ENCODE results near the gene HSP90AB1. TPM values are rescaled to one million over a fixed set of nuclear protein-coding genes. Genes with fewer than 3 reads are reported as not detected.

HSP90AB1 gene
- total and polyA plus RNA-seq, 2 of the 8 experiments (the other 6 are each of a cell fraction or from before 2014, with no cell fraction given) = 1,564 to 2,297 TPM

DNA sequence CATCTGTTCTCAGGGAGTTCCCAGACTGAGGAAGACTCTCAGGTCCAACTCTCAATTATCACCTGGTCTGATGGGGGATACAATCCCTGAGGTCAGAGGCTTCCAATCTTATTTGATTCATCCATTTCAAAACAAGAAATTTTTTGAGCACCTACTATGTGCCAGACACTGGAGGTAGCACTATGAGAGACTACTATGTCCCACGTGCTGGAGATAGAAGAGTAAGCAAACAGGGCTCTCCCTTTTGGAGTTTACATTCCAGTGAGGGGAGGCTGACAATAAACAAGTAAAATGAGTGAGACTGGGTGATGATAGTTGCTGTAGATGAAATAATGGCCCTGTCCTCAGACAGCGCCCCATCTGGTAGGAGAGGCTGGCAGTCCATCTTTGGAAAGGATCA, 39.8 kb downstream of the HSP90AB1 start:
- H3K4me2 ChIP-seq (ENCODE audit: insufficient read depth in 1 of 2, low read depth in 2 of 2, low read length in 2 of 2) = no peak overlapping the region
- no peak overlapping the region for H2AK5ac ChIP-seq (ENCODE audit: low read depth, low read length)
- DNase-seq (ENCODE audit: low read depth in 1 of 2, low spot score in 2 of 2) (no peak), FAIRE-seq (no peak)
- H3K56ac ChIP-seq (replicated peaks; ENCODE audit: insufficient read length, low read depth, low read length) = no peak overlapping the region
- ChIA-PET CTCF (ENCODE audit: partially characterized antibody) (interaction anchor here (0.9 to 3.5 kb wide), 3 partner anchors 10 to 33 kb away, joined by 3 to 29 read pairs (median 3); no protein-coding TSS in a partner anchor), POLR2A (ENCODE audit: partially characterized antibody) (interaction anchor here (0.5 to 5.1 kb wide), 5 partner anchors 10 to 68 kb away, joined by 3 to 48 read pairs (median 3); no protein-coding TSS in a partner anchor)
- no peak overlapping the region for H3K14ac ChIP-seq (ENCODE audit: insufficient read length)
- H3K27me3 ChIP-seq (replicated peaks in 1 of 4; ENCODE audit: control insufficient read depth in 3 of 4, extremely low read depth in 1 of 4, insufficient read depth in 3 of 4, low read length in 3 of 4) = peaks cover 0 to 7% (median 1%) of the 10 kb centered on the region in 4 experiments; a peak in 3 of 7 replicates
- no peak overlapping the region for H4K91ac ChIP-seq (replicated peaks; ENCODE audit: insufficient read length, low read length)
- no peaks in the 10 kb centered on the region for H3K36me3 ChIP-seq (ENCODE audit: control insufficient read depth in 2 of 4, insufficient read depth in 4 of 4, low read length in 3 of 4)
- H4K20me1 ChIP-seq (replicated peaks in 1 of 2; ENCODE audit: control insufficient read depth in 1 of 2, insufficient read depth in 2 of 2, low read length in 2 of 2) = no peaks in the 10 kb centered on the region
- no peak overlapping the region for H2BK15ac ChIP-seq (ENCODE audit: low read length)
- no peak overlapping the region for H2BK12ac ChIP-seq (ENCODE audit: low read depth, low read length)
- WGBS, 2 experiments (ENCODE audit: extremely low coverage in 1 of 2, insufficient coverage in 1 of 2, insufficient read length in 1 of 2, insufficient replicate concordance in 2 of 2, low coverage in 1 of 2, low lambda C conversion rate in 2 of 2, missing lambda C conversion rate in 1 of 2) = 42% methylated on average over 2 of the region's 2 CpGs; no CpG with 5 or more reads in 1 of the 2 experiments
- no peak overlapping the region for H3K23ac ChIP-seq (ENCODE audit: insufficient read length)
- no peak overlapping the region for H3K18ac ChIP-seq (ENCODE audit: extremely low read depth, low read length)
- H2BK5ac ChIP-seq (ENCODE audit: low read depth, low read length) = no peak overlapping the region
- H4K8ac ChIP-seq (ENCODE audit: extremely low read depth, insufficient read depth, low read length) = no peak overlapping the region
- H2AFZ ChIP-seq (ENCODE audit: low read length) = no peak overlapping the region
- no peaks in the 10 kb centered on the region for H3K79me2 ChIP-seq (ENCODE audit: control insufficient read depth in 1 of 2, insufficient read depth in 2 of 2, low read length in 2 of 2)
- H3K79me1 ChIP-seq (ENCODE audit: low read depth, low read length) = no peaks in the 10 kb centered on the region
- H3K27ac ChIP-seq (ENCODE audit: low read depth, low read length) = no peak overlapping the region
- H4K5ac ChIP-seq (ENCODE audit: insufficient read length, low read depth, low read length) = no peak overlapping the region
- no peaks in the 10 kb centered on the region for H3K9me3 ChIP-seq (ENCODE audit: insufficient read depth in 2 of 2, low read depth in 1 of 2, low read length in 1 of 2)
- H3K4me3 ChIP-seq (ENCODE audit: extremely low read depth in 1 of 4, insufficient read depth in 2 of 4, low read depth in 3 of 4, low read length in 4 of 4) = no peak overlapping the region
- no peaks in the 10 kb centered on the region for H3K23me2 ChIP-seq (ENCODE audit: low read depth, low read length)
- no peak overlapping the region for H3K4ac ChIP-seq (replicated peaks; ENCODE audit: insufficient read length, low read depth, low read length)
- H3K4me1 ChIP-seq (replicated peaks in 1 of 4; ENCODE audit: control insufficient read depth in 3 of 4, insufficient read depth in 4 of 4, low read length in 3 of 4) = no peaks in the 10 kb centered on the region
- H2BK120ac ChIP-seq (replicated peaks; ENCODE audit: low read depth, low read length) = no peak overlapping the region
- TF ChIP-seq ASH2L (IDR thresholded peaks at IDR 0.05; ENCODE audit: low read length) = no peak
- TF ChIP-seq, protein P1, sequence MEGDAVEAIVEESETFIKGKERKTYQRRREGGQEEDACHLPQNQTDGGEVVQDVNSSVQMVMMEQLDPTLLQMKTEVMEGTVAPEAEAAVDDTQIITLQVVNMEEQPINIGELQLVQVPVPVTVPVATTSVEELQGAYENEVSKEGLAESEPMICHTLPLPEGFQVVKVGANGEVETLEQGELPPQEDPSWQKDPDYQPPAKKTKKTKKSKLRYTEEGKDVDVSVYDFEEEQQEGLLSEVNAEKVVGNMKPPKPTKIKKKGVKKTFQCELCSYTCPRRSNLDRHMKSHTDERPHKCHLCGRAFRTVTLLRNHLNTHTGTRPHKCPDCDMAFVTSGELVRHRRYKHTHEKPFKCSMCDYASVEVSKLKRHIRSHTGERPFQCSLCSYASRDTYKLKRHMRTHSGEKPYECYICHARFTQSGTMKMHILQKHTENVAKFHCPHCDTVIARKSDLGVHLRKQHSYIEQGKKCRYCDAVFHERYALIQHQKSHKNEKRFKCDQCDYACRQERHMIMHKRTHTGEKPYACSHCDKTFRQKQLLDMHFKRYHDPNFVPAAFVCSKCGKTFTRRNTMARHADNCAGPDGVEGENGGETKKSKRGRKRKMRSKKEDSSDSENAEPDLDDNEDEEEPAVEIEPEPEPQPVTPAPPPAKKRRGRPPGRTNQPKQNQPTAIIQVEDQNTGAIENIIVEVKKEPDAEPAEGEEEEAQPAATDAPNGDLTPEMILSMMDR (IDR thresholded peaks at IDR 0.05; ENCODE audit: control extremely low read depth in 1 of 3, insufficient read depth in 1 of 3, low read depth in 1 of 3, low read length in 3 of 3) = peak in 1 of 3 experiments; percentile 27; a peak in 2 of 4 replicates
- no peak overlapping the region for H2BK20ac ChIP-seq (ENCODE audit: low read length)
- no peak overlapping the region for H3K9ac ChIP-seq (replicated peaks in 1 of 4; ENCODE audit: extremely low read depth in 1 of 4, low read depth in 3 of 4, low read length in 3 of 4)
